Activated CD4-positive, alpha-beta memory T cell treated with anti-CD3 and anti-CD28 coated beads, Interleukin-2, amount 10 ng/mL, durations not matched to agents 7 days and 5 days (primary cell): ENCODE measurements around the gene FARSA. TPM values are rescaled to one million over a fixed set of nuclear protein-coding genes. Genes with fewer than 3 reads are reported as not detected.
"Not testable (repeated sequence)": the region's sequence is repeated elsewhere in the genome, so short reads cannot be mapped to it uniquely, and the experiment has no call there.

Experiments used
- CTCF ChIA-PET: fragments of 350-600 bp; sonication (Branson Sonifier 250); formaldehyde crosslinking; loops from one replicate; lab custom pipeline; 2021; ENCODE audit warnings: antibody characterized with exemption, inconsistent platforms; lab: Charles Lee
- POLR2A ChIA-PET: fragments of 350-600 bp; sonication (Branson Sonifier 250); formaldehyde crosslinking; loops from one replicate; lab custom pipeline; 2021; ENCODE audit warnings: antibody characterized with exemption; lab: Charles Lee
- DNase-seq: peaks from one replicate; pipeline ENCODE4 v3.0.0-alpha.2; 2020
- H3K27ac Mint-ChIP-seq: one replicate; pipeline ENCODE4 v1.8.0; 2021; ENCODE audit warnings: mild to moderate bottlenecking, mixed read lengths
- H3K27me3 Mint-ChIP-seq: one replicate; pipeline ENCODE4 v1.8.0; 2021; ENCODE audit warnings: mixed read lengths
- H3K36me3 Mint-ChIP-seq: one replicate; pipeline ENCODE4 v1.8.0; 2021; ENCODE audit warnings: low read depth, mixed read lengths
- H3K4me1 Mint-ChIP-seq: one replicate; pipeline ENCODE4 v1.8.0; 2021; ENCODE audit warnings: mixed read lengths
- H3K4me3 Mint-ChIP-seq: one replicate; pipeline ENCODE4 v1.8.0; 2021; ENCODE audit warnings: mild to moderate bottlenecking, mixed read lengths
- H3K9me3 Mint-ChIP-seq: one replicate; pipeline ENCODE4 v1.8.0; 2021; ENCODE audit warnings: mixed read lengths
- total RNA-seq, 2 experiments: library from RNA; stranded (reverse); gene quantifications; one replicate each; pipeline ENCODE4 v1.2.3, GENCODE V29; 2021

The FARSA gene
- total RNA-seq, 2 experiments from 2014 or later: 72.4 to 74.9 TPM

DNA sequence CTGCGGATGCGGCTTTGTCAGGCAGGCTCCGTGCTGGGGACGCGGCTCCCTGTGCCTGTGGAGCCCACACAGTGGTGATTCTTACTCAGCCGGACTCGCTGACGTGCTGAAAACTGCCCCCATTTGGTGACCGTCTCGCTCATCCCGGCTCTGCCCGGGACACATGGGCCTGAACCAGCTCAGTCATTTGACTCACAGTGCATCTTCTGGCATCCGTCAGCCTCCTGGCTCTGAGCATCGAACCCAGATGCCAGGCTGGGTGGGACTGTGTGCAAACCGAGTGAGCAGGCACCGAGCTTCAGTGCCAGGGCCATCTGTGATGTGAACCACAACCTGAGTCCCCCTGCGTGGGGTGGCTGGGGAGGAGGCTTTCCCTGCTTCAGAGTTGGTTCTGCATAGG lies 37.1 kb downstream of the FARSA start:
- DNase-seq: no peak
- Mint-ChIP-seq H3K27ac (no peak overlapping the region), H3K4me3 (no peak overlapping the region), H3K9me3 (no peaks in the 10 kb centered on the region), H3K27me3 (no peaks in the 10 kb centered on the region), H3K36me3 (peaks cover 10% of the 10 kb centered on the region), H3K4me1 (peaks cover 14% of the 10 kb centered on the region)
- POLR2A ChIA-PET: interaction anchor here (1.1 kb wide), 1 partner anchor 18 kb away, joined by 3 read pairs; no protein-coding TSS in a partner anchor
- CTCF ChIA-PET: interaction anchor here (0.6 kb wide), 1 partner anchor 540 kb away, joined by 5 read pairs; no protein-coding TSS in a partner anchor

DNA sequence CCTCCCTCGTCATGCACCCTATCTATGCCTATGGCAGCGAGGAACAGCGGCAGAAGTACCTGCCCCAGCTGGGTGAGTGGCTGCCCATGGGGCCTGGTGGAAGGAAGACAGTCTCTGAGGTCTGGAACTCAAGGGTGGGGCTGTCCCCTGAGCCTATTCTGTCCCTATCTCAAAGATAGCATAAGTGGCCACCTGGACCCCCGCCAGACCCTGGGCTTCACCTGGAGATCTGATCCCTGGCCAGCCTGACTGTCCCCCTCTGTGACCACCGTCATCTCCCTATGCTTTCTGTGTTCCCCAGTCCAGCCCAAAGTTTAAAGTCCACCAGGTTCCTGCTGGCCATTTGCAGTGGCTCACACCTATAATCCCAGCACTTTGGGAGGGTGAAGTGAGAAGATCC lies 39.9 kb downstream of the FARSA start:
- ChIA-PET CTCF (no interaction called here), POLR2A (interaction anchor here (1.9 kb wide), 1 partner anchor 9 kb away, joined by 7 read pairs; no protein-coding TSS in a partner anchor)
- Mint-ChIP-seq H3K27ac (no peak overlapping the region), H3K9me3 (no peaks in the 10 kb centered on the region), H3K4me3 (peak overlapping the region; percentile 35), H3K4me1 (peaks cover 28% of the 10 kb centered on the region), H3K36me3 (peaks cover 13% of the 10 kb centered on the region), H3K27me3 (no peaks in the 10 kb centered on the region)
- no peak for DNase-seq

- peak overlapping the region; percentile 98 for H3K4me3 Mint-ChIP-seq
- DNase-seq: no peak
- no peaks in the 10 kb centered on the region for H3K9me3 Mint-ChIP-seq
- H3K27ac Mint-ChIP-seq: peak overlapping the region; percentile 79
- peaks cover 10% of the 10 kb centered on the region for H3K36me3 Mint-ChIP-seq
- ChIA-PET POLR2A (interaction anchor here (0.9 to 2.8 kb wide), 19 partner anchors 8 to 261 kb away, joined by 3 to 26 read pairs (median 7); partner anchors contain the start of genes CALR, DNASE2, FARSA and FBXW9), CTCF (interaction anchor here (0.8 to 2.7 kb wide), 5 partner anchors 9 to 170 kb away, joined by 3 to 19 read pairs (median 8); partner anchors contain the start of genes DNASE2 and FARSA)
- no peaks in the 10 kb centered on the region for H3K27me3 Mint-ChIP-seq
- H3K4me1 Mint-ChIP-seq: peaks cover 29% of the 10 kb centered on the region
Measured at GRCh38 chr19:12891553-12892021, 41.9 kb downstream of the FARSA start.

DNA sequence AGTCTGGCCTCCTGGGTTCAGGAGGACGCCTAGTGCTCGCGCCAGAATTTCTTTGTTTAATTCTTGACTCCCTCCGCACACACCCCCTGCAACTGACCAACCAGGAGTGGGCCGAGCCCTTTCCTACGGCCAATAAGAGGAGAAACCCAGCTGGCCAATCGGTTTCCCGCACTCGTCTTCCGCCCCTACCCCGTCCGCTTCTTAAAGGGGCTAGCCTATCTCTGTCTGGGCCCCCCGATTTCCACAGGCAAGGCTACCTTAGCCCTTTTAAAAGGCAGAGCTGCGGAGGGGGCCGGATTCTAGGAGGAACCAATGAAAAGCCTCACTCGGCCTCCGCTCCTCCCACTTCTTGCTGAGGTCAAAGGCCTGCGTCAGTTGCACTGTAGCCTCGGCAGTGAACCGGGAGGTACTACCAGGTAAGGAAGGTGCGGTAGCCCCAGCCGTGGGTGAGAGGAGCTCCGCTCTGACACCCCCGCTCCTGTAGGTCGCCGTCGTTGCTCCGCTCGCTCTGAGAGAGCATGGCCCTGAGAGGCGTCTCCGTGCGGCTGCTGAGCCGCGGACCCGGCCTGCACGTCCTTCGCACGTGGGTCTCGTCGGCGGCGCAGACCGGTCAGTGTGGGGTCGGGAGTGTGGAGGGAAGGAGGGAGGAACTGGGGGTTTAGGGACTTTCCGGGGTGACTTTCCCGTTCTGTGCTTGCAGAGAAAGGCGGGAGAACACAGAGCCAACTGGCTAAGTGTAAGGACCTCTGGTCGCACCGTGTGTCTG lies 42.5 kb downstream of the FARSA start, which contains the start of gene GCDH:
TSS of gene GCDH (plus strand) at position 374 of the 766 bp plus-strand sequence. CDS start at position 519, 145 bp downstream.
- peaks cover 10% of the 10 kb centered on the region for H3K36me3 Mint-ChIP-seq
- DNase-seq: peak; percentile 98
- H3K4me1 Mint-ChIP-seq: peaks cover 33% of the 10 kb centered on the region
- ChIA-PET CTCF (interaction anchor here (0.7 to 2.7 kb wide), 10 partner anchors 9 to 170 kb away, joined by 3 to 19 read pairs (median 6); partner anchors contain the start of genes CALR, DNASE2, FARSA and SYCE2), POLR2A (interaction anchor here (0.9 to 2.8 kb wide), 22 partner anchors 9 to 262 kb away, joined by 3 to 26 read pairs (median 5); partner anchors contain the start of genes CALR, DNASE2, FARSA and FBXW9)
- no peaks in the 10 kb centered on the region for H3K27me3 Mint-ChIP-seq
- H3K4me3 Mint-ChIP-seq: peak within 1 kb of the TSS; percentile 98
- H3K27ac Mint-ChIP-seq: peak within 1 kb of the TSS; percentile 79
- no peaks in the 10 kb centered on the region for H3K9me3 Mint-ChIP-seq

DNA sequence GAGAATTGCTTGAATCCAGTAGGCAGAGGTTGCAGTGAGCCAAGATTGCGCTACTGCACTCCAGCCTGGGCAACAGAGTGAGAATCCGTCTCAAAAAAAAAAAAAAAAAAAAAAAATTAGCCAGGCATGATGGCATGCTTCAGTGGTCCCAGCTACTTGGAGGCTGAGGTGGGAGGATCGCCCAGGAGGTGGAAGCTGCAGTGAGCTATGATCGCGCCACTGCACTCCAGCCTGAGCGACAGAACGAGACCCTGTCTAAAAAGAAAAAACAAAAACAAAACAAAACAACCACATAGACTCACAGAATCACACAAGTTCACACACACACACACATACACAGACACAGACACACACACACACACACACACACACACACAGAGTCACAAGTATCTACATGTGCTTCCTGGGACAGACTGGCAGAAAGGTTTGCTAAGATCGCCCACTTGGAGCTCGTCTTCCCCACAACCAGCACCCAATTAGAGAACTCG lies 43.2 kb downstream of the FARSA start:
- H3K27me3 Mint-ChIP-seq, DNase-seq, H3K36me3 Mint-ChIP-seq, H3K9me3 Mint-ChIP-seq: not testable (repeated sequence)
- Mint-ChIP-seq H3K4me3 (peak overlapping the region; percentile 98), H3K4me1 (peaks cover 34% of the 10 kb centered on the region), H3K27ac (peak overlapping the region; percentile 79)
- CTCF ChIA-PET: interaction anchor here (0.7 to 2.7 kb wide), 10 partner anchors 8 to 171 kb away, joined by 3 to 19 read pairs (median 6); partner anchors contain the start of genes CALR, DNASE2, FARSA and SYCE2
- POLR2A ChIA-PET: interaction anchor here (1.0 to 2.8 kb wide), 20 partner anchors 9 to 263 kb away, joined by 3 to 26 read pairs (median 6); partner anchors contain the start of genes CALR, DNASE2, FARSA and GADD45GIP1

DNA sequence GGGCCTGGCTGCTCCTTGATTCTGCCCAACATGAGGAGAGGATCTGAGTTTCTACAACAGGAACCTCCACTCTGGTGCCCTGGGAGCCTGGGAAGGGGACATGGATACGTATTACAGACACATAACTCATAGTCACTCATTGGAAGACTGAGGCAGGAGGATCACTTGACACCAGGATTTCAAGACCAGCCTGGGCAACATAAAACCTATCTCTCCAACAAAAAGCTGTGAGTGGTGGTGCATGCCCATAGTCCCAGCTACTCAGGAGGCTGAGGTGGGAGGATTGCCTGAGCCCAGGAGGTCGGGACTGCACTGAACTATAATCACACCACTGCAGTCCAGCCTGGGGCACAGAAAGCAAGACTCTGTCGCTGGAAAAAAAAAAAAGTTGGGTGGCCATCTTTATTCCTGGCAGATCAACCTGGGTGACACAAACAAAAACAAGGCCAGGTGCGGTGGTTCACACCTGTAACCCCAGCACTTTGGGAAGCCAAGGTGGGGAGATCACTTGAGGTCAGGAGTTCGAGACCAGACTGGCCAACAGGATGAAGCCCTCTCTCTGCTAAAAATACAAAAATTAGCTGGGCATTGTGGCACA lies 45.4 kb downstream of the FARSA start:
- H3K27ac Mint-ChIP-seq: no peak overlapping the region

DNA sequence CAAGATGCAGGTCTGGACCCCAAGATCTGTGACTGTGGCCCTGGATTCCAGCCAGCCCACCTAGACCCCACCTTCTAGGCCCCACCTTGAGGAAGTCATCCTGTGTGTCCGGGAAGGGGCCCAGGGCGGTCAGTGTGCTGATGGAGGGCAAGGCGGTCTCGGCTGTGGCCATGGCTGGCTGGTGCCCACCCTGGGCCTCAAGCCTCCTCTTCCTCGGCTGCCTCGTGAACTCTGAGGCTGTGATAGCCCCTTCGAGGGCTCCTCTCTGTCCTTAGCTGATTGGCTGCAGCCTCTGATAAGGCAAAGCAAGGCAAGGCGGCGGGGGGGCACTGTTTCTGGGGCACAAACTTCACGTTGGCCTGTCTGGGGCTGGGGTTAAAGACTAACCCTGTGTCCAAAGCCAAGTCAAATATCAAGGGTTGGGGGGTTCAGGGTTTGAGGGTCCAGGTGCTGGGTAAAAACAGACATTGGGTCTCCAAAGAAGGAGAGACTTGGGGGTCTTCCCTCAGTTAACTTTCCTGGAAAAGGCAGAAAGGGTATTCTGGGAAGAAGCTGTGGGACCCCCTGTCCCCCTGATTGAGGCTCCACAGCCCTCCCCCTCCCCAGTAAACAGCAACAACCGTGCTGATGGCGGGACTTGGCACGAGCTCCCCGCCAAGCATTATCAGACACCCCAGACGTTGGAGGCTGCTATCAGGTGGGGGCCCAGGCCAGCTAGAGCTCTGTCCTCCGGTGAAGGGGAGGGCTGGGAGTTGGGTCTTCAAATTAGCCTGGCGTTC lies 46.4 kb downstream of the FARSA start, which contains the start of gene KLF1:
TSS of gene KLF1 (minus strand) at position 233 of the 779 bp plus-strand sequence. CDS start at position 172, 61 bp downstream.
- H3K27ac Mint-ChIP-seq: no peak within 1 kb of the TSS
- peaks cover 49% of the 10 kb centered on the region for H3K4me1 Mint-ChIP-seq
- CTCF ChIA-PET: interaction anchor here (1.0 to 4.4 kb wide), 2 partner anchors 46 to 78 kb away, joined by 3 to 56 read pairs; no protein-coding TSS in a partner anchor
- H3K9me3 Mint-ChIP-seq: peaks cover 9% of the 10 kb centered on the region
- H3K4me3 Mint-ChIP-seq: peak within 1 kb of the TSS; percentile 39
- no peak for DNase-seq
- no peaks in the 10 kb centered on the region for H3K27me3 Mint-ChIP-seq
- POLR2A ChIA-PET: interaction anchor here (1.0 kb wide), 1 partner anchor 46 kb away, joined by 3 read pairs; no protein-coding TSS in a partner anchor
- peaks cover 5% of the 10 kb centered on the region for H3K36me3 Mint-ChIP-seq

More for the DNA sequence above, 45.4 kb downstream of the FARSA start:
- ChIA-PET CTCF (interaction anchor here (1.0 to 4.4 kb wide), 2 partner anchors 45 to 77 kb away, joined by 3 to 56 read pairs; no protein-coding TSS in a partner anchor), POLR2A (interaction anchor here (0.7 to 1.0 kb wide), 2 partner anchors 33 to 45 kb away, joined by 3 read pairs; no protein-coding TSS in a partner anchor)
- Mint-ChIP-seq H3K9me3 (peaks cover 7% of the 10 kb centered on the region), H3K36me3 (peaks cover 3% of the 10 kb centered on the region), H3K4me3 (no peak overlapping the region), H3K4me1 (peaks cover 45% of the 10 kb centered on the region), H3K27me3 (no peaks in the 10 kb centered on the region)
- no peak for DNase-seq

- Mint-ChIP-seq H3K27ac (no peak overlapping the region), H3K27me3 (no peaks in the 10 kb centered on the region), H3K4me1 (peaks cover 45% of the 10 kb centered on the region), H3K9me3 (peaks cover 9% of the 10 kb centered on the region), H3K4me3 (peak overlapping the region; percentile 39), H3K36me3 (peaks cover 5% of the 10 kb centered on the region)
- DNase-seq: no peak
- POLR2A ChIA-PET: interaction anchor here (1.0 to 2.6 kb wide), 3 partner anchors 14 to 95 kb away, joined by 3 to 10 read pairs (median 3); partner anchors contain the start of genes FARSA and JUNB
- CTCF ChIA-PET: interaction anchor here (4.4 kb wide), 1 partner anchor 78 kb away, joined by 56 read pairs; no protein-coding TSS in a partner anchor
Measured at GRCh38 chr19:12886651-12886968, 46.9 kb downstream of the FARSA start.

GRCh38 chr19:12885749-12886650 lies 47.5 kb downstream of the FARSA start:
- POLR2A ChIA-PET: interaction anchor here (0.9 to 2.6 kb wide), 16 partner anchors 9 to 163 kb away, joined by 3 to 19 read pairs (median 4); partner anchors contain the start of genes FARSA and JUNB
- Mint-ChIP-seq H3K27ac (no peak overlapping the region), H3K9me3 (peaks cover 9% of the 10 kb centered on the region), H3K4me1 (peaks cover 41% of the 10 kb centered on the region), H3K36me3 (peaks cover 5% of the 10 kb centered on the region), H3K27me3 (no peaks in the 10 kb centered on the region), H3K4me3 (peak overlapping the region; percentile 39)
- no peak for DNase-seq
- CTCF ChIA-PET: interaction anchor here (0.7 to 4.4 kb wide), 23 partner anchors 13 to 218 kb away, joined by 3 to 56 read pairs (median 4); partner anchors contain the start of genes CALR, FARSA, GET3 and PRDX2

DNA sequence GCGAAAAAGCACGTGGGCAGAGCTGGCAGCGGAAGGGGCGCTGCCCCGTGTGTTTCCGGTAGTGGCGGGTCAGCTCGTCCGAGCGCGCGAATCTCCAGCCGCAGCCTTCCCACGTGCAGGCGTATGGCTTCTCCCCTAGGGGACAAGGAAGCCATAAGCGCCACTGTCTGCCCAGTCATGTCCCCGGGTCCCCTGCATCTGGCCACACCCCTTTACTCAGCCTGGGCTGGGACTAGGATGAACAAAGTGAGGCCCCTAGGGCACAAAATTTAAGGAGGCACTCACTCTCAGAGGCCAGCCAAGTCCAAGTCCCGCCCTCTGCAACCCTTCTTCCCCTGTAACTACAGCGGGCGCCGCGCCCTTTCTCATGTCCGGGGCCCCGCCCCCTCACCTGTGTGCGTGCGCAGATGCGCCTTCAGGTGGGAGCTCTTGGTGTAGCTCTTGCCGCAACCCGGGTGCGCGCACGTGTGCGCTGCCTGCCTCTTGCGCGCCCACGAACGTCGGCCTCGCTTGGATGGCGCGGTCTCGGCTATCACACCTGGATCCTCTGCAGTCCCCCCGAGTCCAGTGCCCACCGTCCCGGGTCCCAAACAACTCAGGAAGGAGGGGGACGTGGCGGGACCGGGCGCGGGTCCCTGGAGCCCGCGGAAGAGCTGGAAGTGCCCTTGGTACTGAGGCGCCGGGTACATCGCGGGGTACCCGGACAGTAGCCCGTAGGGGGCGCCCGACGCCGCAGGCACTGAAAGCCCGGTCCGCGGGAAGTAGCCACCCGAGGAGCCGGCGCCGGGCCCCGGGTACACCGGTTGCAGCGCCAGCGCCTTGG lies 48.4 kb downstream of the FARSA start:
- ChIA-PET POLR2A (interaction anchor here (0.6 to 2.6 kb wide), 20 partner anchors 9 to 283 kb away, joined by 3 to 19 read pairs (median 4); partner anchors contain the start of genes RNASEH2A, ZNF490 and ZNF791), CTCF (interaction anchor here (0.5 to 4.4 kb wide), 31 partner anchors 12 to 219 kb away, joined by 3 to 56 read pairs (median 3); partner anchors contain the start of genes CALR, FARSA, GET3 and PRDX2)
- Mint-ChIP-seq H3K27me3 (no peaks in the 10 kb centered on the region), H3K27ac (peak overlapping the region; percentile 79), H3K4me3 (peak overlapping the region; percentile 82), H3K36me3 (peaks cover 5% of the 10 kb centered on the region), H3K4me1 (peaks cover 40% of the 10 kb centered on the region), H3K9me3 (peaks cover 9% of the 10 kb centered on the region)
- DNase-seq: peak; percentile 91
